H9 (cell line): Measurements from ENCODE around the gene EIF4E3. TPM values are rescaled to one million over a fixed set of nuclear protein-coding genes. Genes with fewer than 3 reads are reported as not detected.

Source experiments
- DNase-seq: peaks from one replicate; pipeline ENCODE4 v3.0.0-alpha.2; 2017
- H2AFZ ChIP-seq: one replicate; pipeline ENCODE4 v1.6.1; 2013; ENCODE audit warnings: mild to moderate bottlenecking, low read length, control low read depth, moderate library complexity
- H2AK5ac ChIP-seq: 2 replicates; pipeline ENCODE4 v1.6.1; 2013; ENCODE audit warnings: low read length, control low read depth, mixed read lengths; ENCODE audit not compliant: insufficient read length
- H2BK120ac ChIP-seq: one replicate; pipeline ENCODE4 v1.6.1; 2013; ENCODE audit warnings: low read depth, mild to moderate bottlenecking, low read length, control low read depth, inconsistent platforms; ENCODE audit not compliant: poor library complexity, severe bottlenecking
- H2BK12ac ChIP-seq: 2 replicates; pipeline ENCODE4 v1.6.1; 2013; ENCODE audit warnings: low read length, control low read depth, mixed read lengths, low read depth; ENCODE audit not compliant: insufficient read length
- H2BK15ac ChIP-seq: 2 replicates; pipeline ENCODE4 v1.6.1; 2013; ENCODE audit warnings: low read depth, low read length, control low read depth
- H2BK20ac ChIP-seq: one replicate; pipeline ENCODE4 v1.6.1; 2013; ENCODE audit warnings: low read depth, mild to moderate bottlenecking, low read length, control low read depth, inconsistent platforms; ENCODE audit not compliant: poor library complexity, severe bottlenecking
- H2BK5ac ChIP-seq: 2 replicates; pipeline ENCODE4 v1.6.1; 2013; ENCODE audit warnings: low read length, control low read depth, mixed read lengths; ENCODE audit not compliant: insufficient read length
- H3K14ac ChIP-seq: 2 replicates; pipeline ENCODE4 v1.6.1; 2013; ENCODE audit warnings: low read length, control low read depth; ENCODE audit not compliant: insufficient read depth
- H3K18ac ChIP-seq: 2 replicates; pipeline ENCODE4 v1.6.1; 2013; ENCODE audit warnings: low read depth, mild to moderate bottlenecking, mixed read lengths, low read length, control low read depth; ENCODE audit not compliant: insufficient read length
- H3K23ac ChIP-seq: 2 replicates; pipeline ENCODE4 v1.6.1; 2013; ENCODE audit warnings: low read length, control low read depth, mixed read lengths, low read depth; ENCODE audit not compliant: insufficient read length
- H3K23me2 ChIP-seq: 2 replicates; pipeline ENCODE4 v1.6.1; 2013; ENCODE audit warnings: low read depth, mild to moderate bottlenecking, mixed read lengths, low read length, control low read depth; ENCODE audit not compliant: insufficient read length, poor library complexity, severe bottlenecking
- H3K27ac ChIP-seq: 2 replicates; pipeline ENCODE4 v1.5.1; 2013; ENCODE audit warnings: low read length, control low read depth, mixed read lengths, low read depth; ENCODE audit not compliant: insufficient read length
- H3K27me3 ChIP-seq: 2 replicates; pipeline ENCODE4 v1.6.1; 2013; ENCODE audit warnings: low read length, control low read depth, inconsistent platforms; ENCODE audit not compliant: insufficient read depth
- H3K4ac ChIP-seq: 2 replicates; pipeline ENCODE4 v1.6.1; 2013; ENCODE audit warnings: low read depth, mild to moderate bottlenecking, control low read depth, inconsistent platforms, low read length, moderate library complexity
- H3K4me1 ChIP-seq: 2 replicates; pipeline ENCODE4 v1.6.1; 2013; ENCODE audit warnings: low read length, control low read depth, inconsistent platforms; ENCODE audit not compliant: insufficient read depth
- H3K4me2 ChIP-seq: 2 replicates; pipeline ENCODE4 v1.6.1; 2013; ENCODE audit warnings: low read length, control low read depth, mixed read lengths; ENCODE audit not compliant: insufficient read length, insufficient read depth
- H3K56ac ChIP-seq: 2 replicates; pipeline ENCODE4 v1.6.1; 2013; ENCODE audit warnings: low read depth, mild to moderate bottlenecking, mixed read lengths, low read length, control low read depth; ENCODE audit not compliant: insufficient read length
- H3K79me1 ChIP-seq: 2 replicates; pipeline ENCODE4 v1.6.1; 2013; ENCODE audit warnings: low read depth, mild to moderate bottlenecking, moderate library complexity, low read length, control low read depth, inconsistent platforms; ENCODE audit not compliant: insufficient read depth, poor library complexity, severe bottlenecking
- H3K79me2 ChIP-seq: 2 replicates; pipeline ENCODE4 v1.6.1; 2013; ENCODE audit warnings: low read length, control low read depth, inconsistent platforms; ENCODE audit not compliant: insufficient read depth
- H3K9ac ChIP-seq: 2 replicates; pipeline ENCODE4 v1.6.1; 2013; ENCODE audit warnings: low read length, control low read depth, mixed read lengths; ENCODE audit not compliant: insufficient read length; ENCODE audit errors: extremely low read depth
- H3K9me3 ChIP-seq: one replicate; pipeline ENCODE4 v1.6.1; 2013; ENCODE audit warnings: low read depth, low read length, inconsistent platforms; ENCODE audit not compliant: control insufficient read depth
- H3T11ph ChIP-seq: one replicate; pipeline ENCODE4 v1.6.1; 2013; ENCODE audit warnings: mild to moderate bottlenecking, low read length, control low read depth, inconsistent platforms
- H4K20me1 ChIP-seq: one replicate; pipeline ENCODE4 v1.6.1; 2013; ENCODE audit not compliant: control insufficient read depth, insufficient read length, insufficient read depth
- H4K5ac ChIP-seq: 2 replicates; pipeline ENCODE4 v1.6.1; 2013; ENCODE audit warnings: low read depth, mild to moderate bottlenecking, mixed read lengths, low read length, control low read depth; ENCODE audit not compliant: insufficient read length
- H4K8ac ChIP-seq: replicated peaks from 2 replicates; pipeline ENCODE4 v1.6.1; 2013; ENCODE audit warnings: low read length, control low read depth, mixed read lengths, low read depth; ENCODE audit not compliant: insufficient read length
- H4K91ac ChIP-seq: 2 replicates; pipeline ENCODE4 v1.6.1; 2013; ENCODE audit warnings: low read depth, mild to moderate bottlenecking, moderate library complexity, mixed read lengths, low read length, control low read depth; ENCODE audit not compliant: insufficient read length
- H3K27ac Mint-ChIP-seq, 3 experiments: 2 replicates in 2 of 3; 3 replicates in 1 of 3; pipeline ENCODE4 v1.8.0; 2020 to 2021; ENCODE audit warnings: mixed read lengths in 3 of 3, mild to moderate bottlenecking in 1 of 3, moderate library complexity in 1 of 3
- H3K27me3 Mint-ChIP-seq: 2 replicates; pipeline ENCODE4 v1.8.0; 2021; ENCODE audit warnings: low read depth, mild to moderate bottlenecking, moderate library complexity, mixed read lengths
- H3K36me3 Mint-ChIP-seq, 3 experiments: 2 replicates in 2 of 3; 3 replicates in 1 of 3; pipeline ENCODE4 v1.8.0; 2020 to 2021; ENCODE audit warnings: low read depth in 3 of 3, mixed read lengths in 3 of 3; ENCODE audit not compliant: insufficient read depth in 1 of 3
- H3K4me1 Mint-ChIP-seq, 2 experiments: 2 replicates each; pipeline ENCODE4 v1.8.0; 2020; ENCODE audit warnings: mixed read lengths in 2 of 2
- H3K4me3 Mint-ChIP-seq, 2 experiments: 2 replicates in 1 of 2; 3 replicates in 1 of 2; pipeline ENCODE4 v1.8.0; 2020 to 2021; ENCODE audit warnings: mild to moderate bottlenecking in 2 of 2, mixed read lengths in 2 of 2, moderate library complexity in 1 of 2
- H3K9me3 Mint-ChIP-seq, 2 experiments: 2 replicates in 1 of 2; 3 replicates in 1 of 2; pipeline ENCODE4 v1.8.0; 2020; ENCODE audit warnings: mild to moderate bottlenecking in 2 of 2, mixed read lengths in 2 of 2, moderate library complexity in 1 of 2
- WGBS: extraction: QIAGEN DNeasy Blood & Tissue Kit; methylation state at CpG from one replicate; pipeline ENCODE4 v1.1.7; 2013; ENCODE audit warnings: missing lambda C conversion rate, low lambda C conversion rate, mixed read lengths; ENCODE audit not compliant: insufficient read length; ENCODE audit errors: extremely low coverage; 5-methylcytosine and 5-hydroxymethylcytosine counted together
- total RNA-seq: library from RNA; stranded (reverse); gene quantifications from 2 replicates; pipeline ENCODE4 v1.2.1, GENCODE V29; 2021
- TF ChIP-seq, protein P1 (sequence below): fragments of 200-600 bp; sonication (generic); conservative IDR thresholded peaks from 3 replicates; pipeline ENCODE4 v1.8.0; 2021; ENCODE audit warnings: antibody characterized with exemption, mild to moderate bottlenecking

The EIF4E3 gene
- total RNA-seq, 1 experiment from 2014 or later: 12.9 TPM

DNA sequence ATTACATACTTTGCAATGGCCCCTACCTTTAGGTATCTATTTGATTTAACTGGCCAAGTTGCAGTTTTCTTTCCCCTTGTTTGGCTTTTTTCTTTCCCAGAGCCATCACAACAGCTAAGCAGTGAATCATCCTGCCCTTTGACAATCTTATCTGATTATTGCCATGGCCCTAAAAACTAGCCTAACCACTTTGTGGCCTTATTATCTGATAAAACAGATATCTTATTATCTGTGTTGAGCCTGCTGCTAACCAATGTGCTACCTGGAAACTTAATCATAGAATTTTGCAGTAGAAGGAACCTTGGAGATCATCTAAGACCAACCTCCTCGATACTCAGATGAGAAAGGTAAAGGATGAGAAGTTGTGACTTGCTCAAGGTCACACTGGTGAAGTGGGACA lies 37.1 kb downstream of the EIF4E3 start:
- H3K9ac ChIP-seq: no peak overlapping the region
- Mint-ChIP-seq H3K4me3 (no peak overlapping the region), H3K9me3 (peaks cover 0 to 3% of the 10 kb centered on the region in 2 experiments; a peak in 2 of 5 replicates), H3K36me3 (peaks cover 3 to 7% (median 7%) of the 10 kb centered on the region in 3 experiments), H3K27ac (peak overlapping the region in 1 of 3 experiments; percentile 28; a peak in 1 of 7 replicates), H3K27me3 (no peaks in the 10 kb centered on the region), H3K4me1 (peaks cover 51 to 54% of the 10 kb centered on the region in 2 experiments)
- H3K4me2 ChIP-seq: no peak overlapping the region
- no peak overlapping the region for H3K18ac ChIP-seq
- H2BK5ac ChIP-seq: no peak overlapping the region
- H2BK120ac ChIP-seq: no peak overlapping the region
- no peak overlapping the region for H4K8ac ChIP-seq
- no peak overlapping the region for H4K5ac ChIP-seq
- H2AK5ac ChIP-seq: no peak overlapping the region
- H4K20me1 ChIP-seq: no peaks in the 10 kb centered on the region
- no peaks in the 10 kb centered on the region for H3K79me1 ChIP-seq
- no peak overlapping the region for H4K91ac ChIP-seq
- H3K56ac ChIP-seq: no peak overlapping the region
- TF ChIP-seq, protein P1, sequence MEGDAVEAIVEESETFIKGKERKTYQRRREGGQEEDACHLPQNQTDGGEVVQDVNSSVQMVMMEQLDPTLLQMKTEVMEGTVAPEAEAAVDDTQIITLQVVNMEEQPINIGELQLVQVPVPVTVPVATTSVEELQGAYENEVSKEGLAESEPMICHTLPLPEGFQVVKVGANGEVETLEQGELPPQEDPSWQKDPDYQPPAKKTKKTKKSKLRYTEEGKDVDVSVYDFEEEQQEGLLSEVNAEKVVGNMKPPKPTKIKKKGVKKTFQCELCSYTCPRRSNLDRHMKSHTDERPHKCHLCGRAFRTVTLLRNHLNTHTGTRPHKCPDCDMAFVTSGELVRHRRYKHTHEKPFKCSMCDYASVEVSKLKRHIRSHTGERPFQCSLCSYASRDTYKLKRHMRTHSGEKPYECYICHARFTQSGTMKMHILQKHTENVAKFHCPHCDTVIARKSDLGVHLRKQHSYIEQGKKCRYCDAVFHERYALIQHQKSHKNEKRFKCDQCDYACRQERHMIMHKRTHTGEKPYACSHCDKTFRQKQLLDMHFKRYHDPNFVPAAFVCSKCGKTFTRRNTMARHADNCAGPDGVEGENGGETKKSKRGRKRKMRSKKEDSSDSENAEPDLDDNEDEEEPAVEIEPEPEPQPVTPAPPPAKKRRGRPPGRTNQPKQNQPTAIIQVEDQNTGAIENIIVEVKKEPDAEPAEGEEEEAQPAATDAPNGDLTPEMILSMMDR: no peak
- H3K79me2 ChIP-seq: no peaks in the 10 kb centered on the region
- H2BK20ac ChIP-seq: no peak overlapping the region
- H3K4ac ChIP-seq: no peak overlapping the region
- no peak overlapping the region for H2BK12ac ChIP-seq
- no peak overlapping the region for H3K27ac ChIP-seq
- H3K4me1 ChIP-seq: peaks cover 4% of the 10 kb centered on the region; the same call in 1 of the 2 replicates
- no peaks in the 10 kb centered on the region for H3K23me2 ChIP-seq
- H2BK15ac ChIP-seq: no peak overlapping the region
- no peak for DNase-seq
- no peak overlapping the region for H3K23ac ChIP-seq
- no peaks in the 10 kb centered on the region for H3K27me3 ChIP-seq
- H2AFZ ChIP-seq: no peak overlapping the region
- H3K9me3 ChIP-seq: no peaks in the 10 kb centered on the region
- no peak overlapping the region for H3T11ph ChIP-seq
- no peak overlapping the region for H3K14ac ChIP-seq
- no CpG with 5 or more reads among the region's 1 CpG for WGBS
